HG03095 (cell line): ENCODE data around the gene CDH4.

Experiments
- ATAC-seq: cut with Tn5 transposase; IDR thresholded peaks from one replicate; pipeline ENCODE4 v1.9.1; 2021; ENCODE audit warnings: moderate library complexity; ENCODE audit not compliant: unreplicated experiment

The CDH4 gene

DNA sequence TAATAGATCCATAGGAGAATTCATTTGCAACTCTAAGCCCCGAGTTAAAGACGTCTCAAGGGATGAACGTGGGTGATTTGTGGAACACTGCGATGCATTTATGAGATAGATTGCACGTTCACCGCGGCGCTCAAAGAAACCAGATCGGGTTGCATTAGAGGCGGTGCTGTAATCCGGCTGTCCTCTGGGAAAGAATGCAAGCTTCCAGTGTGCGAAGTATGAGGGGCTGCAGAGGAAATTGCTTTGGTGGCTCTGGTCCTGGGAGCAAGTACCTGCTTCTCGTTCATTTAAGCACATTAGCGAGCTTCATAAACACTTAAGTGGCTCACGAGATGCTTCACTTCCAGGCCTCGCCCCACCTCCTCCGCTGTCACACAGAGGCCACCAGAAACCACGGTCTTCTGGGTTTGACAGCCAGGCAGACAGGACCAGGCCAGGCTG lies 182.3 kb downstream of the CDH4 start:
- no peak for ATAC-seq

GRCh38 chr20:61435184-61435822 lies 183.2 kb downstream of the CDH4 start:
- ATAC-seq: no peak

DNA sequence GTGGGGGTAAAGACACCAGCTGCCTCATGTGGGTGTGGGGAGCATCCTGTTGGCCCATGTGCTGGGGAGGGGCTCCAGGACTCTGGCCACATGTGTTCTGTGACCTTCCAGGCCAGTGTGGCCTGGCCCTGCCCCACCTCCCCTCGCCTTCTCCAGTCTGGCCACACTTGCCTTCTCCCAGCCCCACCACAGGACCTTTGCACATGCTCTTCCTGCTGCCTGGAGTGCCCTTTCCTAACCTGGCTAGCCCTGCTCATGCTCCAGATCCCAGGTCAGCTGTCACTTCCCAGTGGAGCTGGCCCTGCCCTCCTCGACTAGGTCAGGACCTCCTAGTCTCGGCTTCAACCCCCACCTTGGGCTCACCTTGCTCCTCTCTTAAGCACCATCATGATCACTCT lies 183.8 kb downstream of the CDH4 start:
- no peak for ATAC-seq

GRCh38 chr20:61436283-61436666 lies 184.2 kb downstream of the CDH4 start:
- ATAC-seq: no peak

- ATAC-seq: no peak
These were observed 184.7 kb downstream of the CDH4 start for GRCh38 chr20:61436667-61437279.

- no peak for ATAC-seq
These were observed 185.5 kb downstream of the CDH4 start for GRCh38 chr20:61437280-61438206.

- no peak for ATAC-seq
These were observed 186.2 kb downstream of the CDH4 start for GRCh38 chr20:61438285-61438684.

- no peak for ATAC-seq
These were observed 187.2 kb downstream of the CDH4 start for GRCh38 chr20:61439251-61439650.

GRCh38 chr20:61440548-61441055 lies 188.5 kb downstream of the CDH4 start:
- no peak for ATAC-seq

GRCh38 chr20:61441537-61441936 lies 189.5 kb downstream of the CDH4 start:
- ATAC-seq: no peak

DNA sequence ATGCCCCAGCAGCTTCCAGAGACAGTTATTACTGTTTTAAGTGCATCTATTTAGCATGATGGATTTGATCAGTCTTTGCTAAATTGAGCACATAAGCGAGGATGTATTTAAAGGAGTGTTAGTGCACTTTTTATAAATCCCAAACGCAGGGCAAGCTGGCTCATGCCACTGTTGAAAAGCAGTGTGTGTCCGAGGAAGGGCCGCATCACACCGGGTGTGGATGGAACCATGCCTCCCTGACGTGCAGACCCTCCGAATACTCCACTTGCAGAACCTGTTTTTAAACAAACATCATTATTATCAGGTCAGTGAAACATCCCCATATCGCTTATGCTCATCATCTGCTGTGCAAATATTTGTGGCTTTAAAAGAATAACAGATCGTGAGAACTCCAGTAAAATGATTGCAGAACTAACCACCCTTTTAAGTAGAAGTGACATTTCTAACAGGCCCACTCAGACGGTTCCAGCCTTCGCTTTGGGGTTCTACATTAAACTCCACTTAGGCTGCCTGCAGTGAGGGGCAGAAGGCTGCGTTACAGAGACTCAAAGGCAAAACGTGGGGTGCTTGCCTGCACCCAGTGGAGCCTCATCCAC lies 190.1 kb downstream of the CDH4 start:
- no peak for ATAC-seq

DNA sequence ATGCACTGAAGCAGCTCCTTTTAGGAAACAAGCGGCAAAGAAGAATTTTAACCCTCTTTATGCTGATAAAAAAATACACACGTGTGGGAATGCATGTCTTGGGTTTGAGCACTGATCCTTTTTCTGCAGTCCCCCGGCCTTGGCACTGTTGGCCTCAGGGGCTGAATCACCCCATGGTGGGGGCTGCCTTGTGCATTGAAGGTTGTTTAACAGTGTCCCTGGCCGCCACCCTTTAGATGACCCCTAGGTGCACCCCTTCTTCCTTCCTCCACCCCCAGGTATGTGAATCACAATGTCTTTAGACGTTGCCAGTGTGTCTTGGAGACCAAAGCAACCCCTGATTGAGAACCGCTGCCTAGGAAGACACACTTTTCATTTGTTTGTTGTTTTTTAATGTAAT lies 190.7 kb downstream of the CDH4 start:
- no peak for ATAC-seq

- no peak for ATAC-seq
These were observed 191.5 kb downstream of the CDH4 start for GRCh38 chr20:61443443-61444126.

- no peak for ATAC-seq
These were observed 192.6 kb downstream of the CDH4 start for GRCh38 chr20:61444637-61445036.

DNA sequence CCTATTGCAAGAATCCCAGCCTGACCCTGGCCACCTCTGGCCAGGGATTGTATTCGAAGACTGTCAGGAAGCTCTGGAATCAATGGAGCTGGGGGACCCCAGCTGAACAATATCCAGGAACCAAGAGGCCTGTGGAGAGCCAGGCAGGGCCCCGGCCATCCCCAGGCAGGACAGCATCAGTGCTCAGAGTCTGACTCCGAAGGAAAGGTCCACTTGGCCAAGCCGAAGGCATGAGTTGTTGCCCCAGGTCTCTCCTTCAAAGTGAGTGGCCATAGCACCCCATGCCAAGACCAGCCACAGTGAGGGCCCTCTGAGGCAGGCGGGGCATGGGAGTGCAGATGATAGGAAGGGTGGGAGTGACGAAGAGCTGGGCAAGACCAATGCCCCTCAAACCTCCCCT lies 193.1 kb downstream of the CDH4 start:
- no peak for ATAC-seq

GRCh38 chr20:61445741-61446140 lies 193.7 kb downstream of the CDH4 start:
- ATAC-seq: no peak

DNA sequence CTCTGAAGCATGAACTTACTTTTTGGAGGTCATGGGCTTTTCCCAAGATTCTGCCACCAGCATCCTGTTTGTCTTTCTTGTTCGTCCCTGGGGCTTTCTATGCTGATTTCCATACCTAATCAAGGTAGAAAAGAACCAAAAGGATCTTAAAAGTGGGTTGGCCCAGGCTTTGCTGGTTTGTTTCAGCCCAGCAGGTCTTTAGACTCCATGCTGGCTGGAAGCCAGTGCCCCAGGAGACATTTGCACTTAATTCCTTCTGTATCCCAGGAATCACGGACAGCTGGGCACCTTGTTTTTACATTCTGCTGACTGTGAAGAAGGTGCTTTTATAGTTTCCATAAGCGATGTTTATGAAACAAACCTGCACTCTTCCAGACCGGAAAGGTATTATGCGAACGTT lies 195.9 kb downstream of the CDH4 start:
- no peak for ATAC-seq

- no peak for ATAC-seq
These were observed 196.3 kb downstream of the CDH4 start for GRCh38 chr20:61448386-61448785.

GRCh38 chr20:61449057-61449609 lies 197.1 kb downstream of the CDH4 start:
- no peak for ATAC-seq

- no peak for ATAC-seq
These were observed 197.9 kb downstream of the CDH4 start for GRCh38 chr20:61449916-61450315.
